Ramos (cell line): ENCODE measurements around the gene SLC44A5.
"Not testable (repeated sequence)": the region's sequence is repeated elsewhere in the genome, so short reads cannot be mapped to it uniquely, and the experiment has no call there.

Experiments
- in situ Hi-C: fragments of 300-500 bp; cut with MboI; formaldehyde crosslinking; loops from one replicate; pipeline ENCODE4 v1.14.3; 2022; ENCODE audit warnings: low sequenced_read_pairs; ENCODE audit not compliant: unreplicated experiment

The SLC44A5 gene

GRCh38 chr1:75211648-75212047 lies 399.3 kb downstream of the SLC44A5 start:
- in situ Hi-C loops = no loop called here

- in situ Hi-C loops = loop anchor here (10.0 kb wide), 1 partner anchor 434 kb away; no protein-coding TSS in a partner anchor
Observed at GRCh38 chr1:75208862-75209261, 402.1 kb downstream of the SLC44A5 start.

- in situ Hi-C loops = loop anchor here (10.0 kb wide), 1 partner anchor 429 kb away; no protein-coding TSS in a partner anchor
Observed at GRCh38 chr1:75203415-75204277, 407.3 kb downstream of the SLC44A5 start.

- in situ Hi-C loops = loop anchor here (10.0 kb wide), 1 partner anchor 428 kb away; no protein-coding TSS in a partner anchor
Observed at GRCh38 chr1:75202751-75203150, 408.2 kb downstream of the SLC44A5 start.

- in situ Hi-C loops = no loop called here
Observed at GRCh38 chr1:75198761-75199160, 412.2 kb downstream of the SLC44A5 start.

GRCh38 chr1:75198163-75198562 lies 412.8 kb downstream of the SLC44A5 start:
- in situ Hi-C loops = no loop called here

- in situ Hi-C loops = no loop called here
Observed at GRCh38 chr1:75188892-75189291, 422.0 kb downstream of the SLC44A5 start.

GRCh38 chr1:75181214-75181955 lies 429.5 kb downstream of the SLC44A5 start:
- in situ Hi-C loops = not testable (repeated sequence)

GRCh38 chr1:75174031-75174760 lies 436.7 kb downstream of the SLC44A5 start:
- in situ Hi-C loops = no loop called here

- in situ Hi-C loops = no loop called here
Observed at GRCh38 chr1:75172556-75172955, 438.4 kb downstream of the SLC44A5 start.

GRCh38 chr1:75171876-75172275 lies 439.0 kb downstream of the SLC44A5 start:
- in situ Hi-C loops = no loop called here

GRCh38 chr1:75170981-75171380 lies 439.9 kb downstream of the SLC44A5 start:
- in situ Hi-C loops = no loop called here

- in situ Hi-C loops = no loop called here
Observed at GRCh38 chr1:75170011-75170410, 440.9 kb downstream of the SLC44A5 start.

- in situ Hi-C loops = no loop called here
Observed at GRCh38 chr1:75166821-75167220, 444.1 kb downstream of the SLC44A5 start.

- in situ Hi-C loops = no loop called here
Observed at GRCh38 chr1:75165264-75165663, 445.6 kb downstream of the SLC44A5 start.

- in situ Hi-C loops = no loop called here
Observed at GRCh38 chr1:75159154-75159553, 451.8 kb downstream of the SLC44A5 start.
